D721Med (cell line): ENCODE data around the gene S100A9.
A peak's percentile ranks its signal among the peaks of the same experiment; 100 is the strongest.
"Not testable (repeated sequence)": the region's sequence is repeated elsewhere in the genome, so short reads cannot be mapped to it uniquely, and the experiment has no call there.

Experiments
- DNase-seq: peaks from one replicate; pipeline ENCODE4 v3.0.0; 2011; ENCODE audit warnings: low spot score; ENCODE audit not compliant: insufficient read length
- FAIRE-seq: peaks from 2 replicates; lab custom pipeline; 2011; peaks lifted over from hg19 to GRCh38; lab: Jason Lieb, UNC
- TF ChIP-seq, protein P1 (sequence below): IDR thresholded peaks from 2 replicates; pipeline ENCODE4 v1.5.1; 2012; ENCODE audit warnings: mild to moderate bottlenecking, control low read depth; ENCODE audit not compliant: insufficient read depth; ENCODE audit errors: missing control alignments

The S100A9 gene

DNA sequence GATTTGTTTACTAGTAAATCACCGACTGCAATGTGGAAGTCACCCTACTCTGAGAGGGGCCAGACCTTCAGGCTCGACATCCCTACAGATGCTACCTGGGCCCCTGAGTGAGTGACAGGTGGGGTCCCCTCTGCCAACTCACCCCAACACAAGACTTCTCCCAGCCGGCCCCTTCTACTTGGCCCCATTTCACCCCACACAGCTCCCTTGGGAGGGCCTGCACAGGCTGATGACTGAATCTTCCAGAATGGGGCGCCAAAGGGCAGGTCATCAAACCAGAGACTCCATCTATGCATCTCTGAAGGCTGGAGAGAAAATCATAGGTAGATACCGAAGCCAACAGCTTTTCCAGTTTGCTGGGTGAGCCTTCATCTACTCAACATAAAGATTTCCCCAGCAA lies 42.6 kb downstream of the S100A9 start:
- FAIRE-seq, result no peak
- DNase-seq, result no peak
- TF ChIP-seq, protein P1, sequence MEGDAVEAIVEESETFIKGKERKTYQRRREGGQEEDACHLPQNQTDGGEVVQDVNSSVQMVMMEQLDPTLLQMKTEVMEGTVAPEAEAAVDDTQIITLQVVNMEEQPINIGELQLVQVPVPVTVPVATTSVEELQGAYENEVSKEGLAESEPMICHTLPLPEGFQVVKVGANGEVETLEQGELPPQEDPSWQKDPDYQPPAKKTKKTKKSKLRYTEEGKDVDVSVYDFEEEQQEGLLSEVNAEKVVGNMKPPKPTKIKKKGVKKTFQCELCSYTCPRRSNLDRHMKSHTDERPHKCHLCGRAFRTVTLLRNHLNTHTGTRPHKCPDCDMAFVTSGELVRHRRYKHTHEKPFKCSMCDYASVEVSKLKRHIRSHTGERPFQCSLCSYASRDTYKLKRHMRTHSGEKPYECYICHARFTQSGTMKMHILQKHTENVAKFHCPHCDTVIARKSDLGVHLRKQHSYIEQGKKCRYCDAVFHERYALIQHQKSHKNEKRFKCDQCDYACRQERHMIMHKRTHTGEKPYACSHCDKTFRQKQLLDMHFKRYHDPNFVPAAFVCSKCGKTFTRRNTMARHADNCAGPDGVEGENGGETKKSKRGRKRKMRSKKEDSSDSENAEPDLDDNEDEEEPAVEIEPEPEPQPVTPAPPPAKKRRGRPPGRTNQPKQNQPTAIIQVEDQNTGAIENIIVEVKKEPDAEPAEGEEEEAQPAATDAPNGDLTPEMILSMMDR, result no peak

DNA sequence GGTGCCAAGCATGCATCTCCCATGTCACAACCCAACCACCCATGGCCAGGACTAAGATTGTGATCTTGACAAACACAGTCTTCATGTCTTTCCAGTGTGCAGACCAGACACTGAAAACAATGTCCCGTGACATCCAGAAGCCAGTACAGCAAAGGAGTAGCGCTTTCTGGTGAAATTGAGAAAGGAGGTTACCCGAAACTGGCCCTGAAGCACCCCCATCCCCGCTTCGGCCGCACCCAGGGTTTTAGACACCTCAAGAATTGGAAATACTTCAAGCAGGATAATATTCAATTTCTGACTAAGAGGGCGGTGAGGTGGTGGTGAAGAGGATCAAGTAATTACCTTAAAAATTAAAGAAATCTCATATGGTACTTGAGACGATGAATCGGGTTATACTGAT lies 43.8 kb downstream of the S100A9 start:
- TF ChIP-seq, protein P1, result no peak
- FAIRE-seq, result no peak
- no peak for DNase-seq

DNA sequence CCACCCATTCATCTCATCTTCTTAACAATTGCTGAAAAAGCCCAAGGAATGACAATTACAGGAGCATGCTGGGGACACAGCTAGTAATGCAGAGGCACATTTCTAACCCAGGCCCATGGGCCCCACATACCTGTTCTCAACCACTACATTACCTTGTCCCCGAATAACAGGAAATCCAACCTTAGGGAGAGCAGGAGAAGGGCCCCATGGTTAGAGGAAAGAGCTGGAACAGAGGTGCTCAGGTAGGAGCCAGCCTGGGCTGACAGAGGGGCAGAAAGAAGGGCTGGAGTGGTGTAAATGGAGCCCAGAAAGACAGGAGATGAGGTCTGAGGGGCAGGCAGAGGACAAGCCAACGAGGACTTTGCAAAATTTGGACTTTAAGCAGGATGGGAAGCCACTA lies 44.6 kb downstream of the S100A9 start:
- TF ChIP-seq, protein P1, result no peak
- no peak for FAIRE-seq
- DNase-seq, result no peak

DNA sequence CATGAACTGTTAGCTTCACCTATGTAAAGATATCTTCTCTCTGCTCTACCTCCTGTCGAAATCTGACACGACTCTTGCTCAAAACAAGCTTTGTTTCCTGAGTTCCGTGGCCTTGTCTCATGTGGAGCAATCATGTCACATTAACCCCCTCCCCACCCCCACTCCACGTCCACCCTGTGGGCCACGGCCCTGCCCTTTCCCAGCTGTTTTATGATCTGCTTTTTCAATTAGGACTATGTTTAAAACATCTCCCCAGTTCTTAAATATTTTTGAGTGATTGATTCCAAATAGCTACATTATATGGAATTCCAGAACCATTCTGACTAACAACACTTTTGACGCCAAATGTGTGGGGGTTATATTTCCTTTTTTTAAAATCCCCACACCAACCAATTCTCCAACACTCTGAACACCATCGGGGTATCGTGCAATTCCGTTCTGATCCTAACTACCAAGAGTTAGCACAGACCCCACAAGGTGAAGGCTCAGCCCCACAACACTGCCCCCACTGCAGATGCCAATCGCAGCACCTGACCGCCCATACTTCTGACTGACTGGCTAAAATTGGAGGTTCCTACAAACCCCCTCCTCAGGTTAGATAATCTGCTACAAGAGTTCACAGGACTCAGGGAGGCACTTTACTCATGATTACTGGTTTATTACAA lies 45.9 kb downstream of the S100A9 start:
- no peak for DNase-seq
- FAIRE-seq, result no peak
- TF ChIP-seq, protein P1, result no peak

DNA sequence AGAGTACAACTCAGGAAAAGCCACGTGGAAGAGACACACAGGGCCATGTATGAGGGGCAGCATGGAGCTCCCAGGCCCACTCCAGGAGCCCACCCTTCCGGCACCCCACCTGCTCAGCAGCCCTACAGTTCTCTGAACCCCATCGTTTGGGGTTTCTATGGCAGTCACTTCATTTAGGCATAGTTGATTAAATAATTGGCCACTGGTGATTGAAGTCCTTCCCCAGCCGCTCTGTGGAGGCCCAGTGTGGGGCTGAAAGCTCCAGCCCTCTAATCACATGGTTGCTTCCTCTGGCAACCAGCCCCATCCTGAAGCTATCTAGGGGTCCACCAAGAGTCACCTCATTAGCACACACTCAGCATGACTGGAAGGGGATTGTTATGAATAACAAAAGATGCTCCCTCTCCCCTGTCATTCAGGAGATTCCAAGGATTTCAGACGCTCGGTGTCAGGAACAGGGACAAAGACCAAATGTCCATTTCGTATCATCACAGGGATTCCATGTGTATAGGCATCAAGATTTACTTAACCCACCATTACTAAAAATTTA lies 46.5 kb downstream of the S100A9 start:
- no peak for DNase-seq
- TF ChIP-seq, protein P1, result no peak
- FAIRE-seq, result no peak

DNA sequence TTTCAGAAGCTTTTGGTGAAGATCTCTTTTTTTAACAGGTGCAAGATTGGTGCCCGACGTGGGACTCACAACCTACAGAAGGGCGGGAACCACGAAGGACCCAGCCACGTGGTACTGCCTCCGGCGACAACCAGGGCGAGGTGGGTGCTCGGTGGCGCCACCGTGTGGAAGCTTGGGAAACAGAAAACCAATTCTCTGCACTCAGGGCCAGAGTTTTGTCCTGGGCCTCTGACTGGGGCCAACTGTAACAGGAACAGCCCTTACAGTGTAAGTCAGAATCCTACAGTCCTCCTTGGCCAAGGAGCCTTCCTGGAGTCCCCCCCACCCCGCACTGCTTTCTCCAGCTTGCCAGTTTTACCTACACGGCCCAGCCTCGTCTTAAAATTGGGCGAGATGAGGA lies 47.1 kb downstream of the S100A9 start:
- DNase-seq, result no peak

DNA sequence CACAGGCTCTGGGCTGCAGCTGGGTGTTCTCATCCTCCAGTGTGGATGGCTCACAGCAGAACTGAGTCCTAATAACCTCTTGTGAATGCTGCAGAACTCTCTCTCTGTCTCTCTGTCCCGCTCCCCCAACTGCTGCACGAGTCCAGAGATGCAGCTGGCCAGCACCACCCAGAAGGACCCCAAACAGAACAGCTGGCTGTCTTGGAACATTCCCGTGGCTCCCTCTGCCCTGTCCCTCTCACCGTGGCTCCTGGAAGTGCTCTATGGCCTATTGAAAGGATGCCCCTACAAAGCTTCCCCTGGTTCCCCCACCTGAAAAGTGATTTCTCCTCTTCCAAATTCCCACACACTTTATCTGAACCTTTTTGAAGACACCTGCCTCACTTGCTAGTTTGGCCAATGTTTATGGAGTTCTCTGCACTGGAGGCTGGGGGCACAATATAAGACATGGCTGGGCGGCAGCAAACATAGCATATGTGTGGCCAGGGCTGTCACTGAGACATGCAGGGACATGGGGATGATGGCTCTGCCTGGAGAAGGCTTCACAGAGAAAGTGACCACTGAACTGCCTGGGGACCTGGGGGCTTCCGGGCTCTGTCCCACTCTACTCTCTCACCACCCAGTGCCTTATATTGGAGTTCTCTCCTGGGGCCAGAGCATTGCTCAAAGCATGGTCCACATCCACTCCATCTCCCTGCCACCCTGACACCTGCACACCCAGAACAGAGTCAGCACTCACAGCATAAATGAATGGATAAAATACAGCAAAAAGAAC lies 48.4 kb downstream of the S100A9 start:
- DNase-seq, FAIRE-seq: not testable (repeated sequence)

More for the DNA sequence above, 47.1 kb downstream of the S100A9 start:
- FAIRE-seq, result no peak
- TF ChIP-seq, protein P1, result peak; percentile 40

DNA sequence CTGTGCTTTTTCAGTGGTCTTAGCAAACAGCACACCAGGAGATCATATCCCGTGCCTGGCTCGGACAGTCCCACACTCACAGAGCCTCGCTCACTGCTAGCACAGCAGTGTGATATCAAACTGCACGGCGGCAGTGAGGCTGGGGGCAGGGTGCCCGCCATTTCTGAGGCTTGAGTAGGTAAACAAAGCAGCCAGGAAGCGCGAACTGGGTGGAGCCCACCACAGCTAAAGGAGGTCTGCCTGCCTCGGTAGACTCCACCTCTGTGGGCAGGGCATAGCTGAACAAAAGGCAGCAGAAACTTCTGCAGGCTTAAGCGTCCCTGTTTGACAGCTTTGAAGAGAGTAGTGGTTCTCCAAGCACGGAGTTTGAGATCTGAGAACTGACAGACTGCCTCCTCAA lies 49.6 kb downstream of the S100A9 start:
- DNase-seq, FAIRE-seq: not testable (repeated sequence)
